Pulmonary artery endothelial cell (primary cell): ENCODE measurements around the gene HNMT. TPM values are rescaled to one million over a fixed set of nuclear protein-coding genes. Genes with fewer than 3 reads are reported as not detected.

ENCODE experiments used
- DNase-seq: peaks from one replicate; pipeline ENCODE4 v3.0.0-alpha.2; 2011; ENCODE audit warnings: low read depth, low spot score
- total RNA-seq: library from RNA; depleted of rRNA; stranded (reverse); fragments of >200 nt; gene quantifications from 2 replicates; pipeline ENCODE4 v1.2.3, GENCODE V29; 2014

The HNMT gene
- total RNA-seq, 1 donor from 2014 or later = 9.2 TPM

GRCh38 chr2:138010890-138011289, 46.6 kb downstream of the HNMT start:
- no peak for DNase-seq

GRCh38 chr2:138012082-138012481, 47.8 kb downstream of the HNMT start:
- no peak for DNase-seq

GRCh38 chr2:138012968-138013367, 48.7 kb downstream of the HNMT start:
- DNase-seq = no peak

- DNase-seq = no peak
Observed at GRCh38 chr2:138013639-138014038, 49.4 kb downstream of the HNMT start.

GRCh38 chr2:138015494-138015893, 51.2 kb downstream of the HNMT start:
- no peak for DNase-seq

GRCh38 chr2:138016351-138017087, 52.2 kb downstream of the HNMT start:
- DNase-seq = no peak

GRCh38 chr2:138017824-138018223, 53.6 kb downstream of the HNMT start:
- DNase-seq = no peak

- no peak for DNase-seq
Observed at GRCh38 chr2:138018866-138019688, 54.8 kb downstream of the HNMT start.

- no peak for DNase-seq
Observed at GRCh38 chr2:138020432-138020831, 56.2 kb downstream of the HNMT start.

GRCh38 chr2:138021154-138021553, 56.9 kb downstream of the HNMT start:
- DNase-seq = no peak

- DNase-seq = no peak
Observed at GRCh38 chr2:138023298-138023697, 59.0 kb downstream of the HNMT start.

- no peak for DNase-seq
Observed at GRCh38 chr2:138023976-138024375, 59.7 kb downstream of the HNMT start.

GRCh38 chr2:138026111-138027020, 62.1 kb downstream of the HNMT start:
- no peak for DNase-seq

GRCh38 chr2:138028538-138028937, 64.3 kb downstream of the HNMT start:
- no peak for DNase-seq

GRCh38 chr2:138029276-138029675, 65.0 kb downstream of the HNMT start:
- no peak for DNase-seq

GRCh38 chr2:138030459-138030858, 66.2 kb downstream of the HNMT start:
- no peak for DNase-seq

- DNase-seq = no peak
Observed at GRCh38 chr2:138032334-138032733, 68.1 kb downstream of the HNMT start.

GRCh38 chr2:138034536-138034935, 70.3 kb downstream of the HNMT start:
- no peak for DNase-seq

- DNase-seq = no peak
Observed at GRCh38 chr2:138035608-138036217, 71.4 kb downstream of the HNMT start.

- no peak for DNase-seq
Observed at GRCh38 chr2:138036522-138036921, 72.2 kb downstream of the HNMT start.

GRCh38 chr2:138037090-138037489, 72.8 kb downstream of the HNMT start:
- DNase-seq = no peak
